GM21423 (cell line): ENCODE data around the gene PDE4D.
"Not testable (repeated sequence)": the region's sequence is repeated elsewhere in the genome, so short reads cannot be mapped to it uniquely, and the experiment has no call there.

ENCODE experiments used
- ATAC-seq: cut with Tn5 transposase; IDR thresholded peaks from one replicate; pipeline ENCODE4 v1.9.1; 2021; ENCODE audit warnings: mild to moderate bottlenecking, moderate library complexity; ENCODE audit not compliant: unreplicated experiment

PDE4D gene

DNA sequence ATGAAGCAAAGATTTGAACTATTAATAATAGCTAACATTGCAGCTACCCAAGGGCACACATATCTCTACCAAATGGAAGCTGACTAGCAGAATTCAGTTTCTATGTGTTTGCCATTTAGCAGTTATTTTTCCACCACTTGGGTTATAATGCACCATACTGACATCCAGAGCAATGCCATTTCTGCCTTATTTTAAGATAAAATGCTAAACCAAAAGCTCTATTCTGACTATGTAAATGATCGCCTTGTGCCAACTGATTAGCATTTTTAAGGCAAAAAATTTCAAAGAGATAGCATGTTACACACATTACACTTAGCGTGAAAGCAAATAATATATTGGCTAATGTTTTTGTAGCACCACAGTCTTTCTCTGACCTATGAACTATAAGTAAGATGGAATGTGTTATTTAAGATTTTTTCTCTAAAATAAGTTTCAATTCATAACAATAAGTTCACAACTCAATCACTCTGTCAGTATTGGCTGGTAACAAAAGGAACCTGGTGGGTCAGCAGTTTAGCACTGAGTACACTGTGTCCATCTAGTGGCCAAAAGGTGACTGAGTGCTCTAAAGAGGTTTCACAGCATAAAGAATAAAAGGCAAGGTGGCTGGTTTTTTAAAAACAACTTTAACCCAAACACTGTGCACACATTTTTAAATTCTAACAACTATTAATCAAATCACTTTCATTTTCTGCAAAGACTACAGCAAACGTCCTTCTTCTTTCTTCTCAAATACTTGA, 443.5 kb downstream of the PDE4D start:
- ATAC-seq: no peak

DNA sequence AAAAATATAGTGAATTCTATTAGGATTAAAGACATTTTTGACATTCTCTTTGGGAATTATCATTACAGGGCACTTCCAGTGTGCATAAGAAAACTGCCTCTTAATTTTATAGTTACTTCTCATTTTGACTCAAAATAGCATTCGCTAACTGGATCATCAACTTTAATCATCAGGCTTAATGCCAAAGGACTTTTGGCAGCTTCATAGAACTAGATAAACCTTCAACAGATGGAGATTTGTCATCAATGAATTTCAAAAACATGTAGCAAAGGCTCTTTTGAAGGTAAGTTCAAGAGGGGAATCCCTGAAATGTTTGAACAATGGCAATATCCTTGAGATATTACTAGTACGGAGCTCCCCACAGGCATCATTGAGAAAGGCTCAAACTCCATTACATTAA, 447.2 kb downstream of the PDE4D start:
- ATAC-seq: no peak

- no peak for ATAC-seq
Measured at GRCh38 chr5:59445741-59446140, 447.8 kb downstream of the PDE4D start.

GRCh38 chr5:59439303-59439702, 454.2 kb downstream of the PDE4D start:
- no peak for ATAC-seq

- ATAC-seq: no peak
Measured at GRCh38 chr5:59437176-59437575, 456.4 kb downstream of the PDE4D start.

- no peak for ATAC-seq
Measured at GRCh38 chr5:59436364-59437148, 457.0 kb downstream of the PDE4D start.

- ATAC-seq: no peak
Measured at GRCh38 chr5:59433174-59433573, 460.4 kb downstream of the PDE4D start.

DNA sequence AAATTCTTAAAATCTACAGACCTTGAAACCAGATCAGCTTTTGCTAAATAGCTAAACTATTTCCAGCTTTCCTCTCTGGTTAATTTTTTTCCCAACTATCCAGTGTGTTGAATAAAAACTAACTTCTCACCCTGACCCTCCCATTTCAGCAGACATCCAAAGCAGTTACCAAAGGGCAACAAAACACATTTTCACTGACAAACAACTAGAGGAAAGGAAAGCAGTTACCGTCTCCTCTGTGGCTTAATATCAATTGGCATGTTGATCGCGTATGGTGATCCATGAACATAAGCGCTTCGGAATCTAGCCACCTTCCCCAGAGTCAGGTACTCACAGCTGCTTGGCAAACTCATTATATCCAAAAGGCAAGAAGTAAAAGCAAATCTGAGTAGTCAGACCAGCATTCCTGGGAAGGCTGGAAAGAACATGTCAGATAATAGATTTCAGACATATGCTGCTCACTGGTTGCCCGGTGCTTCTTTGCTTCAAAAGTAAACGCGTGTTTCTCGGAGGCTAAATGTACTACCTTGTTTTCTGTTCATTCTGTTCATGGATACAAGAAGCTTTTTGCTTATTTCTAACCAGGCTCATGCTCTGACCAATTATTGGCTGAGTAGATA, 463.4 kb downstream of the PDE4D start:
- no peak for ATAC-seq

DNA sequence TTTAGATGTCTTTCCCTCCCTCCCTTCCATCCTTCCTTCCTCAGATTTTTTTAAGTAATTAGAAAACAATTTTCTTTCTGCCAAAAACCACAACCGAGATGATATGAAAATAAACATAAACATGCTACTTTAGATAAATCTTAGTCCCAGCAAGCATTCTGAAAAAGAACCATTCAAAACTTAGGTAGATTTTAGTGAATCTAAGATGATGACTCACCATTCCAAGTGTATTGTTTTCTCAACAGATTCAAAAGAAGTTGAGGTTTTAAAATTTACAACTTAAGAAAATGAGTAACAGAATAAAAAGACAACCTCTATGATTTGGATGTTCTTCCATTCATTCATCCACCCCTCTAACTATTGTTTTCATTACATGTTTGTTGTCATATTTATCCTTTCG, 465.1 kb downstream of the PDE4D start:
- ATAC-seq: no peak

- ATAC-seq: no peak
Measured at GRCh38 chr5:59424515-59424914, 469.0 kb downstream of the PDE4D start.

- no peak for ATAC-seq
Measured at GRCh38 chr5:59423021-59423420, 470.5 kb downstream of the PDE4D start.

DNA sequence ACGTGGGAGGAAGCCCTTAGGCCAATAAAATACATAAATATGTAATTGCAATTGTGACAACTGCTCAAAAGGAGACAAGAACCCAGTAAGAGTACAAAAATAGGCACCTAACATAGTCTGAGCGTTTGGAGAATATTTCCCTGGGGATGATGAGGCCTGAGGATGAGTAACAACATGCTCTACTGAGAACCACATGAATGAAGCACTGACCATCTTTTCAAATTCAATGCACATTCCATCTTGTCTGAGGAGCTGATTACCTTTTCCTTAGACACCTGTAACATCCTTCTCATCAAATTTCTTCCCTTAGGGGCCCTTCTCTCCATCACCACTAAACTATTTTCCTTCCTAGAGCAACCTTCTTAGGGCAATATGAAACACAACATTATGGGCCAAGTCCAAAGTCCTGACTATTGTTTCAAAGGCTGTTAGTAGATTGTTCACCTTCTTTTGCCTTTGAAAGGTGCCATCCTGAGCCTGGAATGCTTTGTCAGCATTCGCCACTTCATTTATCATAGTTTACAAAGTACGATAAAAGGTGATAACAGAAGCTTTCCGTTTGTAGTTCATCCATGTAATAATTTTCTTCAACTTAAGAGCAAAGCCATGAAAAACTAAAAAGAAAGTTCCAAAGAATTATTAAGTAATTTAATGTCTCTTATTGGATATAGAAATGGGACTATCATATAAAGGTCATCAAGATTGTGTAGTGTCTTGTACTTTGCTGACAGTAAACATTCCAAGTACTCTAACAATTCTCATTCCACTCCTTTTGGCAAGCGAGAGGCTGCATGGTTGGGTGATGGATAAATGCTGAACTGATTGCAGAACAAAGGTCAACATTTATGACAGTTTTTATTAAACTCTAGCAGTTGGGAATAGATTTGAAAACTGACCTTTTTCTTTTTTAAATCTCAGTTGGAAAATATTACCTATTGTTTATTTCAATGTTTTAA, 471.3 kb downstream of the PDE4D start:
- ATAC-seq: no peak

- ATAC-seq: no peak
Measured at GRCh38 chr5:59420596-59420995, 472.9 kb downstream of the PDE4D start.

DNA sequence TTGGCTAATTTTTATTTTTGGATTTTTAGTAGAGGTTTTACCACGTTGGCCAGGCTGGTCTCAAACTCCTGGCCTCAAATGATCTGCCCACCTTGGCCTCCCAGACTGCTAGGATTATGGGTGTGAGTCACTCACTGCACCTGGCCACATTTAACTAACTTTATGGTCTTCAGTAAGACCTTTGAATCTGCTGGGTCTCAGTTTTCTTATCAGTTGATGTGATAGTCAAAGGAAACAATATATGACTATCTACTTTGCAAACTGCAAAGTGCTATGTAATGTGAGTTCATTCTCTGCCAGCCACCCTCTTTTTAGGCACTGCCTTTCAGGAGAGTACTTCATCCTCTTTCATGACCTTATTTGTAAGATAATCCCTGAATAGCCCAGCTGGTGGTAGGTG, 474.7 kb downstream of the PDE4D start:
- no peak for ATAC-seq

DNA sequence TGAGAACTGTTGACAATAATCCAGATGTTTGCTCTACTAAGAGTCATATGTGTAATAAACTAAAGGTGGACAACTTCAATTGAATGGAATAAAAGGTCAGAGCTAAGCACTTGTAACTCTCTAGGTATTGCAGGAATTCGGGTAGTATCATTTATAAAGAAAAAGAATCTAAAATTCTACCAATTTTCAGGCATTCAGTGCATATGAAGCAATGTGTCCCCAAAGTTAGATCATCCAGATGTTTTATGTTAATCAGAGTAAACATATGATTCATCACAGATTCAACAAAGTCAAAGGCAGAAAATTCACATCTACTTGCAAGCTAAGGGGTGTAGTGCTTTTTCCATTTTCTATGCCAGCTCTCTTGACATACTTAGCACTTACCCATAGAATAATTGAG, 477.1 kb downstream of the PDE4D start:
- no peak for ATAC-seq

- no peak for ATAC-seq
Measured at GRCh38 chr5:59416026-59416425, 477.5 kb downstream of the PDE4D start.

DNA sequence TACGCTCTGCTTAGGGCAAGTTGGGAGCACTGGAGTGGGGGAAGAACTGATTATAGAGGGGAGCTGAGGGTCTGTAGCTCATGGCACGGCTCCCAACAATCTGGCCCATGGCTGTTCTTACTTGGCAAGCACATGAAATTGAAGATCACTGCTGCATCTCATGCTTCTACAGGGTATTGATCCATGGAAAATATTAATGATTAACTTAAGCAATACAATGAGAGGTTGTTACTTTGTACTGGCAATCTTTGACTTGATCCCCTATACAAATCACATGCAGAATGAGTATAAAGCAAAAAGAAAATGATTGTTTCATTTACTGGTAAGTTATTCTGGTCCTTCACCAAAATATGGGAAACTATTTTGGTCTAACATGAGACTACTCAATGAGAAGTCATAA, 481.1 kb downstream of the PDE4D start:
- ATAC-seq: no peak

DNA sequence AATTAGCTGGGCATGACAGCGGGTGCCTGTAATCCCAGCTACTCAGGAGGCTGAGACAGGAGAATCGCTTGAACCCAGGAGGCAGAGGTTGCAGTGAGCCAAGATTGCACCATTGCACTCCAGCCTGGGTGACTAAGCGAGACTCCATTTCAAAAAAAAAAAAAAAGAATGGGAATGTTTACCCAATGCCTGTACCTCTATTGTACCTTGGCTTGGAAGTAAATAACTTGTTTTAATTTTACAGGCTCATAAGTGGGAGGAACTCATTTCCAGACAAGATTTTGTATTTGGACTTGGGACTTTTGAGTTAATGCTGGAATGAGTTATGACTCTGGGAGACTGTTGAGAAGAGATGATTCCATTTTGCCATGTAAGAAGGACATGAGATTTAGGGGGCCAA, 484.5 kb downstream of the PDE4D start:
- not testable (repeated sequence) for ATAC-seq

- ATAC-seq: no peak
Measured at GRCh38 chr5:59407967-59408366, 485.6 kb downstream of the PDE4D start.

GRCh38 chr5:59401637-59402036, 491.9 kb downstream of the PDE4D start:
- no peak for ATAC-seq

GRCh38 chr5:59394956-59395355, 498.6 kb downstream of the PDE4D start:
- not testable (repeated sequence) for ATAC-seq
